Activated CD4-positive, alpha-beta T cell treated with anti-CD3 and anti-CD28 coated beads for 24 hours (primary cell): Measurements from ENCODE around the gene TMTC2.
"Not testable (repeated sequence)": the region's sequence is repeated elsewhere in the genome, so short reads cannot be mapped to it uniquely, and the experiment has no call there.

Source experiments
- DNase-seq, 2 donors: peaks; one replicate each; pipeline ENCODE4 v3.0.0-alpha.2; 2020; ENCODE audit warnings: low read depth in 2 of 2

Gene TMTC2

GRCh38 chr12:83082690-83083276 is 396.1 kb downstream of the TMTC2 start:
- DNase-seq, result no peak

- DNase-seq, result no peak
Observed at GRCh38 chr12:83083616-83084015, 396.9 kb downstream of the TMTC2 start.

GRCh38 chr12:83084516-83085234 is 398.0 kb downstream of the TMTC2 start:
- DNase-seq, result no peak

GRCh38 chr12:83086023-83086422 is 399.3 kb downstream of the TMTC2 start:
- no peak for DNase-seq

- DNase-seq, result no peak
Observed at GRCh38 chr12:83089575-83089974, 402.9 kb downstream of the TMTC2 start.

GRCh38 chr12:83092129-83092528 is 405.4 kb downstream of the TMTC2 start:
- no peak for DNase-seq

- DNase-seq, result no peak
Observed at GRCh38 chr12:83092606-83093005, 405.9 kb downstream of the TMTC2 start.

GRCh38 chr12:83093426-83093825 is 406.7 kb downstream of the TMTC2 start:
- DNase-seq, result no peak

- no peak for DNase-seq
Observed at GRCh38 chr12:83097643-83098342, 411.1 kb downstream of the TMTC2 start.

- no peak for DNase-seq
Observed at GRCh38 chr12:83099436-83099835, 412.7 kb downstream of the TMTC2 start.

- no peak for DNase-seq
Observed at GRCh38 chr12:83102499-83102898, 415.8 kb downstream of the TMTC2 start.

- DNase-seq, result no peak
Observed at GRCh38 chr12:83106873-83107272, 420.2 kb downstream of the TMTC2 start.

GRCh38 chr12:83110424-83110823 is 423.7 kb downstream of the TMTC2 start:
- no peak for DNase-seq

GRCh38 chr12:83113945-83114344 is 427.2 kb downstream of the TMTC2 start:
- no peak for DNase-seq

GRCh38 chr12:83114966-83115365 is 428.3 kb downstream of the TMTC2 start:
- no peak for DNase-seq

GRCh38 chr12:83117926-83118325 is 431.2 kb downstream of the TMTC2 start:
- DNase-seq, result not testable (repeated sequence)

- no peak for DNase-seq
Observed at GRCh38 chr12:83121897-83122622, 435.4 kb downstream of the TMTC2 start.

- DNase-seq, result no peak
Observed at GRCh38 chr12:83122623-83122934, 435.9 kb downstream of the TMTC2 start.

- no peak for DNase-seq
Observed at GRCh38 chr12:83123039-83123438, 436.3 kb downstream of the TMTC2 start.

GRCh38 chr12:83128540-83128939 is 441.8 kb downstream of the TMTC2 start:
- no peak for DNase-seq

- no peak for DNase-seq
Observed at GRCh38 chr12:83130178-83130577, 443.5 kb downstream of the TMTC2 start.

GRCh38 chr12:83132360-83132759 is 445.7 kb downstream of the TMTC2 start:
- no peak for DNase-seq

- no peak for DNase-seq
Observed at GRCh38 chr12:83136411-83136810, 449.7 kb downstream of the TMTC2 start.
